BLaER1 treated with 17β-estradiol and CSF1 and Interleukin-3, amounts not matched to agents 10 nM and 100 nM (cell line): ENCODE data around the gene LRRC28.

Experiments used
- H3K27ac ChIP-seq, 11 experiments: shearing (Covaris generic); formaldehyde crosslinking; 2 replicates each; pipeline ENCODE4 v1.8.1; 2022
- H3K27me3 ChIP-seq, 11 experiments: shearing (Covaris generic); formaldehyde crosslinking; 2 replicates each; pipeline ENCODE4 v1.8.1; 2022
- H3K36me3 ChIP-seq, 11 experiments: shearing (Covaris generic); formaldehyde crosslinking; 2 replicates each; pipeline ENCODE4 v1.8.1; 2022
- H3K4me1 ChIP-seq, 10 experiments: shearing (Covaris generic); formaldehyde crosslinking; 2 replicates each; pipeline ENCODE4 v1.8.1; 2022
- H3K4me2 ChIP-seq, 11 experiments: shearing (Covaris generic); formaldehyde crosslinking; 2 replicates each; pipeline ENCODE4 v1.8.1; 2022
- H3K4me3 ChIP-seq, 10 experiments: shearing (Covaris generic); formaldehyde crosslinking; 2 replicates each; pipeline ENCODE4 v1.8.1; 2022
- H3K9ac ChIP-seq, 11 experiments: shearing (Covaris generic); formaldehyde crosslinking; 2 replicates each; pipeline ENCODE4 v1.8.1; 2022
- H3K9me3 ChIP-seq, 11 experiments: shearing (Covaris generic); formaldehyde crosslinking; replicated peaks in 1 of 11; 2 replicates each; pipeline ENCODE4 v1.8.1; 2022
- H4K20me1 ChIP-seq, 11 experiments: shearing (Covaris generic); formaldehyde crosslinking; 2 replicates each; pipeline ENCODE4 v1.8.1; 2022
- Cebpa-rat ChIP-seq, 11 experiments: shearing (Covaris generic); IDR thresholded peaks; 2 replicates each; pipeline ENCODE4 v1.8.1; 2022

The LRRC28 gene

DNA sequence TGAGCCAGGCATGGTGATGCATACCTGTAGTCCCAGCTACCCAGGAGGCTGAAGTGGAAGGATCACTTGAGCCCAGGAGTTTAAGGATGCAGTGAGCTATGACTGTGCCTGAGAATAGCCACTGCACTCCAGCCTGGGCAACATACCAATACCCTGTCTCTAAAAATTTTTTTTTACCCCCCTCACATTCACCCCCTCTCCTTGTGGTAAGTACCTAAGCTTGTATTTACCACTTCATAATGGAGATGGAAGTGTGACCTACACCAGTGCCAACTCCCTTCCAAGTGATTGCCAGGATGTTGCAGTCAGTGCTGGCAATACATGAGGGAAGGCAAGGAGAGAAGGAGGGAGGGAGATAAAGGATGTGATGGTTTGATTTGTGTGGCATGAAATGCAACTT, 84.2 kb downstream of the LRRC28 start:
- peaks cover 0 to 15% (median 6%) of the 10 kb centered on the region in 10 experiments; a peak in 8 of 20 replicates for H3K4me1 ChIP-seq
- H3K27ac ChIP-seq, result no peak overlapping the region
- H3K27me3 ChIP-seq, result no peaks in the 10 kb centered on the region
- TF ChIP-seq Cebpa-rat (IDR thresholded peaks at IDR 0.05), result no peak
- H3K4me3 ChIP-seq, result no peak overlapping the region
- no peak overlapping the region for H3K9ac ChIP-seq
- H3K4me2 ChIP-seq, result no peak overlapping the region
- H3K36me3 ChIP-seq, result peaks cover 0 to 14% (median 0%) of the 10 kb centered on the region in 11 experiments; a peak in 6 of 22 replicates
- no peaks in the 10 kb centered on the region for H4K20me1 ChIP-seq
- no peaks in the 10 kb centered on the region for H3K9me3 ChIP-seq

DNA sequence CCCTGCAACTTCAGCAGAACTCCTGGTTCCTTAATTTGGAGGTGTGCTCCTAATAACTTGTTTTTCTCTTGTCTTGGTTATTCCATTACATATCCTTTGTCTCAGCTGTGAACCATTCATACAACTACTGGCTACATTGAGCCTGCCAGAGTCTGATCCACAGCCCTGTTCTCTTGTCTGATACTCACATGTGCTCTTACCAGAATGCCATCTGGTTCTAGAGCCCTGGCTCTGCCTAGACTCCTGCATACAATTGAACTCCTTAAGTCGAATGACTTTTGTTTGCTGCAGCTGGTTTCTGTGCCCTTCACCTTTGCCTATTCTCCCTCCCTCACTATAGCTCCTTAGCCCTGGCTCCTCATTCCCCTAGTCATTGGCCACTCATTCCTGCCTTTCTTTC, 85.5 kb downstream of the LRRC28 start:
- H4K20me1 ChIP-seq, result no peaks in the 10 kb centered on the region
- peaks cover 0 to 14% (median 0%) of the 10 kb centered on the region in 11 experiments; a peak in 6 of 22 replicates for H3K36me3 ChIP-seq
- no peak overlapping the region for H3K4me2 ChIP-seq
- H3K27me3 ChIP-seq, result no peaks in the 10 kb centered on the region
- TF ChIP-seq Cebpa-rat (IDR thresholded peaks at IDR 0.05), result no peak
- no peak overlapping the region for H3K27ac ChIP-seq
- H3K9ac ChIP-seq, result no peak overlapping the region
- H3K4me3 ChIP-seq, result no peak overlapping the region
- H3K4me1 ChIP-seq, result peaks cover 0 to 16% (median 0%) of the 10 kb centered on the region in 10 experiments; a peak in 5 of 20 replicates
- no peaks in the 10 kb centered on the region for H3K9me3 ChIP-seq

DNA sequence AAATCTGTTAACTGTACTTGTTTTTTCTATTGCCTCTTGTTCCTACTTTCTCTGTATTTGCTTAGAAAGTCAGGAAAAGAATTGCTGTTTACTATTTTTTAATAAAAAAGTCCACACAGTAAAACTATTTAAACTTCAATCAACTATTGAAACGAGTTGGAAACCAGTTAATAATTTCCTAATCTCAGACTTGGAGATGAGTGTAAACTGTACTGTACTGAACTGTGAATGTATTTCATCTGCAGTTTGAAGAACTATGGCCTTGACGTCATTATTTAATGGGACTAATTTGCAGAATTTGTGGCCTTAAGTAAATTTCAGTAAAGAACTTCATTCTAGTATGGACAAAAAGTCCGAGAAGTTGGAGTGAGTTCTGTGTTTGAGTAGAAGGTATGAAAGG, 89.1 kb downstream of the LRRC28 start:
- no peaks in the 10 kb centered on the region for H3K9me3 ChIP-seq
- no peaks in the 10 kb centered on the region for H4K20me1 ChIP-seq
- peaks cover 0 to 14% (median 0%) of the 10 kb centered on the region in 11 experiments; a peak in 3 of 22 replicates for H3K36me3 ChIP-seq
- no peak overlapping the region for H3K4me2 ChIP-seq
- H3K9ac ChIP-seq, result no peak overlapping the region
- TF ChIP-seq Cebpa-rat (IDR thresholded peaks at IDR 0.05), result no peak
- H3K27ac ChIP-seq, result no peak overlapping the region
- no peaks in the 10 kb centered on the region for H3K27me3 ChIP-seq
- peaks cover 16 to 32% (median 22%) of the 10 kb centered on the region in 10 experiments for H3K4me1 ChIP-seq
- no peak overlapping the region for H3K4me3 ChIP-seq

DNA sequence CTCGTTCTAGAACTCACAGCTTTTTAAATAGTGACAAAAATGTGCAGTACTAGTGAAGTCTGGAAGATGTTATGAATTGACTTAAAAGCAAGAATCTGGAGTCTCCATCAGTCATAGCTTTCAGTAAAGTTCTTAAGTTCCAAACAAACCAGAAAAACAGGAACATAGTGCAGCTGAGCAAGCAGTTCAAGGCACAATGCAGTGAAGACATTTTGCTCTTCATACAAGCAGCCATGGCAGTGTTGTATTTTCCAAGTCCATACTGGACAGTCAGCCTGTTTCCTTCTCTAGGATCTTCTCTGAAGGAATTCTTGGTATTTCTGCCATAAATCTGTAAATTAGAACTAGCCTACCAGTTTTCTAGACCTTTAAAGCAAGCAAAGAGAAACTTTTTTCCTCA, 90.5 kb downstream of the LRRC28 start:
- Histone ChIP-seq H3K27me3 (no peaks in the 10 kb centered on the region), H3K36me3 (peaks cover 0 to 8% (median 0%) of the 10 kb centered on the region in 11 experiments; a peak in 1 of 22 replicates), H3K4me1 (peaks cover 19 to 39% (median 25%) of the 10 kb centered on the region in 10 experiments), H3K27ac (no peak overlapping the region), H3K9me3 (peaks cover 0 to 5% (median 0%) of the 10 kb centered on the region in 11 experiments; a peak in 1 of 22 replicates), H3K9ac (no peak overlapping the region), H4K20me1 (no peaks in the 10 kb centered on the region), H3K4me2 (peak overlapping the region in 2 of 11 experiments; percentile 8 to 15; a peak in 3 of 22 replicates), H3K4me3 (no peak overlapping the region)
- no peak for TF ChIP-seq Cebpa-rat (IDR thresholded peaks at IDR 0.05)

DNA sequence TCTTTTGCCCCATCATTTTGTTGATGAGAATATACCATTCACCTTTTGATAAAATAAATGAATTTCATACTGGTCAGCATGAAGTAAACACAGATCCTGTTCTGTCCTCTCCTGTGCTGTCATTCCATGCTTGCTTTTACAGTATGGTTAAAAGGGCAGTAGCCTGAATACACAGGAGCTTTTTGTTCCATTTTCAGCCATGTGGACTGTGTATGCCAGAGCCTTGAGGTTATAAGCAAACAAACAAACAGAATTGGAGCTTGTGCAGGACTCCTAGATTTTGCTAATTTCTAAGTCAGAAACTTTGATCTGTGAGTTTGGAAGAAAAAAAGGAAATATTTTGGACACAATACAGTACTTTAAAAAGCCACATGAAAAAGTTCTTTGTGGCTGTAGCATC, 91.9 kb downstream of the LRRC28 start:
- H3K4me1 ChIP-seq, result peaks cover 19 to 31% (median 25%) of the 10 kb centered on the region in 10 experiments
- peaks cover 0 to 6% (median 1%) of the 10 kb centered on the region in 11 experiments; a peak in 8 of 22 replicates for H3K9me3 ChIP-seq
- H3K27ac ChIP-seq, result no peak overlapping the region
- H3K27me3 ChIP-seq, result no peaks in the 10 kb centered on the region
- H3K9ac ChIP-seq, result no peak overlapping the region
- H3K36me3 ChIP-seq, result peaks cover 0 to 9% (median 0%) of the 10 kb centered on the region in 11 experiments; a peak in 1 of 22 replicates
- H3K4me2 ChIP-seq, result peak overlapping the region in 8 of 11 experiments; percentile 3 to 47 (median 28); a peak in 9 of 22 replicates
- H3K4me3 ChIP-seq, result no peak overlapping the region
- TF ChIP-seq Cebpa-rat (IDR thresholded peaks at IDR 0.05), result no peak
- H4K20me1 ChIP-seq, result no peaks in the 10 kb centered on the region

DNA sequence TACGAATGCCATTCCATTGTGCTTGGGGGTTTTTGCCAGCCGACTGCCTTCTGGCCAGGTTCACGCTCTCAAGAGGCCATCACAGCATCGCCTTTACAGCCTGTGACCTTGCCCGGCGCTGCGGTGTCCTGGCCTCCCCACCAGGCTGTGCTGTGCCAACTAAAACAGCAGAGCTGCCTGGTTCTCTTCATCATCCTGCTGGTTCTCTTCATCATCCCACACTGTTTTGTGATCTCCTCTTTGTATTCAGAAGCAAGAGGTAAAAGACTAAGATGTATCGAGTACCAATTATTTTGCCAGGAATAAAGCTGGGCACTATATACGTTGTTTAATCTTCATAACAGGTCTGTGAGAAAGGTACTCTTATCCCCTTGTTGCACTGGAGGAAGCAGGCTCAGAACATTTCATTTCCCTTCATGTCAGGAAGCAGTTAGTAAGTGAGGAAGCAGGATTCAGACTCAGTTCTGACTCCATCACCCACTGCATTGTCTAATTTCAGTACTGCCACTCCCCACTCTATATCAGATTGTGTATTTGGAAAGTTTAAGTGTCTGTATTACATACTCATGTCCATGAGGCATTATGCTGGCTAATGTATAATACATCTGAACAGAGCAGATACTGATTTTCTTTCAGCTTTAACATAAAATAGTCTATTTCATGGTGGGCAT, 92.7 kb downstream of the LRRC28 start:
- Histone ChIP-seq H3K4me2 (peak overlapping the region in 9 of 11 experiments; percentile 3 to 47 (median 25); a peak in 16 of 22 replicates), H3K36me3 (peaks cover 0 to 13% (median 0%) of the 10 kb centered on the region in 11 experiments; a peak in 1 of 22 replicates), H3K4me1 (peaks cover 19 to 31% (median 25%) of the 10 kb centered on the region in 10 experiments), H4K20me1 (no peaks in the 10 kb centered on the region), H3K9me3 (peaks cover 0 to 9% (median 7%) of the 10 kb centered on the region in 11 experiments; a peak in 14 of 22 replicates), H3K27ac (0 out of 22 replicates have a peak overlapping the region, but pooled peaks of 1 of the 11 experiments have one; percentile 12), H3K27me3 (no peaks in the 10 kb centered on the region), H3K4me3 (no peak overlapping the region), H3K9ac (no peak overlapping the region)
- TF ChIP-seq Cebpa-rat (IDR thresholded peaks at IDR 0.05), result no peak

DNA sequence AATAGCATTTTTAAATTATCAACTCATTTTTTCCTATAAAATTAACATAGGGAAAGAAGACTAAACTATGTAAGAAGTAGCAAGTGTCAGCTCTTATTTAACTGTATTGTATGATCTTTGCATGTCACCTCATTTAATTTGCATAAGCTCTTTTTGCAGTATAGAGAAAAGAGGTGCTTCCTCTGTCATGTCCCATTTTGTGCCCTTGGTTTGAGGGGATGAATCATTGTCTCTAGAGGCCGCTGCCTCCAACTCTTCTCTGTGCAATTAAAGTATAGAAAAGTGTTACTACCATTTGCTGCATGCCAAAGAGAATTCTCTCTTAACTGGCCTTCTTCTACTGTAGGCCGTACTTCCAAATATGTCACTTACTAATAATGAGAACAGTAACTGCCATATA, 93.4 kb downstream of the LRRC28 start:
- H3K4me1 ChIP-seq, result peaks cover 19 to 31% (median 25%) of the 10 kb centered on the region in 10 experiments
- H3K27me3 ChIP-seq, result no peaks in the 10 kb centered on the region
- H3K9me3 ChIP-seq, result peaks cover 5 to 16% (median 13%) of the 10 kb centered on the region in 11 experiments; a peak in 19 of 22 replicates
- peaks cover 0 to 13% (median 0%) of the 10 kb centered on the region in 11 experiments; a peak in 2 of 22 replicates for H3K36me3 ChIP-seq
- H4K20me1 ChIP-seq, result no peaks in the 10 kb centered on the region
- no peak overlapping the region for H3K4me3 ChIP-seq
- H3K4me2 ChIP-seq, result peak overlapping the region in 9 of 11 experiments; percentile 3 to 43 (median 19); a peak in 11 of 22 replicates
- H3K9ac ChIP-seq, result no peak overlapping the region
- TF ChIP-seq Cebpa-rat (IDR thresholded peaks at IDR 0.05), result no peak
- H3K27ac ChIP-seq, result no peak overlapping the region

DNA sequence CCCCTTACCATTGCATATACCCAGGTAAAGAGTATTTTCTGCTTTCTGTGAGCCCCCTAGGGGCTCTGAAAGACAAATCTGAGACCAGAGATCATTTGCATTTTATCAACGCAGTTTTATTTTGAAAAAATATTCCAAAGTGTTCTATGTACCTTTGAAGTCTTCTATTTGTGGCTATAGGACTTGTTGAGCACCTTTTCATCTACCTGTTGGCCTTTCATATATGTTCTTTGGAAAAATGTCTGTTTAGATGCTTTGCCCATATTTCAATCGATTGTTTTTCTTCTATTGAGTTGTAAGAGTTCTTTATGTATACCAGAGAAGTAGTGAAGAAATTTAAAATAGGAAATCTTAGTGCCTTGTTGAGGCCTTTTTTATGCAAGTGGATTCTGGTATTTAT, 94.0 kb downstream of the LRRC28 start:
- no peak for TF ChIP-seq Cebpa-rat (IDR thresholded peaks at IDR 0.05)
- Histone ChIP-seq H3K4me1 (peaks cover 19 to 31% (median 25%) of the 10 kb centered on the region in 10 experiments), H3K4me3 (no peak overlapping the region), H4K20me1 (no peaks in the 10 kb centered on the region), H3K9me3 (peaks cover 5 to 22% (median 18%) of the 10 kb centered on the region in 11 experiments; a peak in 19 of 22 replicates), H3K4me2 (peak overlapping the region in 7 of 11 experiments; percentile 14 to 43 (median 19); a peak in 8 of 22 replicates), H3K9ac (no peak overlapping the region), H3K27me3 (no peaks in the 10 kb centered on the region), H3K27ac (no peak overlapping the region), H3K36me3 (peaks cover 0 to 14% (median 0%) of the 10 kb centered on the region in 11 experiments; a peak in 2 of 22 replicates)

DNA sequence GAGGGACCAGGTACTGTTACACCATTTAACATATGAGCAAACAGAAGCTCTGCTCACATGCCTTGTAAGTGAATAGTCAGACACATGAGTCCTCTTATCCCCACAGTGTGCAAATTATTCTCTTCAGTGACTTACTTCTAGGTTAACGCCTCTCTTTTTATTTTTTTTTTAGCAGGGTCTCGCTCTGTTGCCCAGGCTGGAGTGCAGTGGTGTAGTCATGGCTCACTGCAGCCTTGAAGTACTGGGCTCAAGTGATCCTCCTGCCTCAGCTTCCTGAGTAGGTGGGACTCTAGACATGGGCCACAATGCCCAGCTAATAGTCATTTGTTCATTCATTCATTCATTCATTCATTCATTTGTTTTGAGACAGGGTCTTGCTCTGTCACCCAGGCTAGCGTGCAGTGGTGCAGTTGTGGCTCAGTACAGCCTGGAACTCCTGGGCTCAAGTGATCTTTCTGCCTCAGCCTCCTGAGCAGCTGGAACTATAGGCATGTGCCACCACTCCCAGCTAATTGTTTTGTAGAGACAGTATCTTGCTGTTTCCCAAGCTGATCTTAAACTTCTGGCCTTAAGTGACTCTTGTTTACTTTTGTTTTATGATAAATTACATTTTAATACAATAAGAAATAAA, 94.7 kb downstream of the LRRC28 start:
- peaks cover 0 to 17% (median 0%) of the 10 kb centered on the region in 11 experiments; a peak in 2 of 22 replicates for H3K36me3 ChIP-seq
- H3K4me1 ChIP-seq, result peaks cover 19 to 31% (median 25%) of the 10 kb centered on the region in 10 experiments
- H3K27me3 ChIP-seq, result no peaks in the 10 kb centered on the region
- no peak overlapping the region for H3K4me3 ChIP-seq
- H3K9ac ChIP-seq, result no peak overlapping the region
- no peaks in the 10 kb centered on the region for H4K20me1 ChIP-seq
- peaks cover 5 to 26% (median 18%) of the 10 kb centered on the region in 11 experiments; a peak in 19 of 22 replicates for H3K9me3 ChIP-seq
- H3K4me2 ChIP-seq, result peak overlapping the region in 2 of 11 experiments; percentile 14 to 43; a peak in 5 of 22 replicates
- no peak for TF ChIP-seq Cebpa-rat (IDR thresholded peaks at IDR 0.05)
- no peak overlapping the region for H3K27ac ChIP-seq
